Body of pancreas (tissue), 4 donors: ENCODE results near the gene ACTR10.

ENCODE experiments used
- CTCF ChIP-seq, 7 experiments: fragments of 450-650 bp in 4 of 7; fragments of 200-600 bp in 3 of 7; sonication (generic) in 3 of 7; IDR thresholded peaks; one replicate each; pipeline ENCODE4 v1.5.1; 2016 to 2019; ENCODE audit warnings: antibody characterized with exemption in 7 of 7
- POLR2A ChIP-seq, 3 donors: fragments of 450-650 bp; IDR thresholded peaks; one replicate each; pipeline ENCODE4 v1.6.1; 2016; ENCODE audit warnings: antibody characterized with exemption in 3 of 3, mild to moderate bottlenecking in 2 of 3

GRCh38 chr14:58282925-58283593, 83.1 kb downstream of the ACTR10 start:
- TF ChIP-seq CTCF (IDR thresholded peaks at IDR 0.05) (no peak), POLR2A (IDR thresholded peaks at IDR 0.05) (no peak)
